ENCODE measurements around the gene EME1.
"Not testable (repeated sequence)": the region's sequence is repeated elsewhere in the genome, so short reads cannot be mapped to it uniquely, and the experiment has no call there.

The EME1 gene

DNA sequence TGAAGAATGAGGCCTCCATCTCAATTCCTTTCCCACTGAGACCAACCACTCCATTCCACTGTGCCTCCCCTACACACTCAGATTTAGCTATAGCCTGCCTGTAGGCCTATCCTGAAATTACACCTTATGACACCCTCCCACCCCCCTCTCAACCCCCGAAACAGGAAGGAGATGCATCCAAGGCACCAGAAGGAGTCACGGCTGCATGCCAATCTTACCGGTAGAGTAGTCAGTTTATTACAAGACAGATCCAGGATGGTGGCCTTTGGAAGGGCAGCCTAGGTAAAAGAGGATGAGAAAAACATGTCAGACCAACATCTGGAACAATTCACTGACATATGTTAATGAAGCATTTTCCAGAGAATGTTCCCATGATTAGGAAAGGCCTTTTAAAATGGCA, 21.7 kb downstream of the EME1 start:
- DNase-seq (ENCODE audit: low read depth): no peak
- no peak overlapping the region for H3K4me3 ChIP-seq (ENCODE audit: low read depth, low read length)
- TF ChIP-seq, protein P1, sequence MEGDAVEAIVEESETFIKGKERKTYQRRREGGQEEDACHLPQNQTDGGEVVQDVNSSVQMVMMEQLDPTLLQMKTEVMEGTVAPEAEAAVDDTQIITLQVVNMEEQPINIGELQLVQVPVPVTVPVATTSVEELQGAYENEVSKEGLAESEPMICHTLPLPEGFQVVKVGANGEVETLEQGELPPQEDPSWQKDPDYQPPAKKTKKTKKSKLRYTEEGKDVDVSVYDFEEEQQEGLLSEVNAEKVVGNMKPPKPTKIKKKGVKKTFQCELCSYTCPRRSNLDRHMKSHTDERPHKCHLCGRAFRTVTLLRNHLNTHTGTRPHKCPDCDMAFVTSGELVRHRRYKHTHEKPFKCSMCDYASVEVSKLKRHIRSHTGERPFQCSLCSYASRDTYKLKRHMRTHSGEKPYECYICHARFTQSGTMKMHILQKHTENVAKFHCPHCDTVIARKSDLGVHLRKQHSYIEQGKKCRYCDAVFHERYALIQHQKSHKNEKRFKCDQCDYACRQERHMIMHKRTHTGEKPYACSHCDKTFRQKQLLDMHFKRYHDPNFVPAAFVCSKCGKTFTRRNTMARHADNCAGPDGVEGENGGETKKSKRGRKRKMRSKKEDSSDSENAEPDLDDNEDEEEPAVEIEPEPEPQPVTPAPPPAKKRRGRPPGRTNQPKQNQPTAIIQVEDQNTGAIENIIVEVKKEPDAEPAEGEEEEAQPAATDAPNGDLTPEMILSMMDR (IDR thresholded peaks at IDR 0.05; ENCODE audit: control insufficient read depth, extremely low read depth, insufficient read depth): no peak

DNA sequence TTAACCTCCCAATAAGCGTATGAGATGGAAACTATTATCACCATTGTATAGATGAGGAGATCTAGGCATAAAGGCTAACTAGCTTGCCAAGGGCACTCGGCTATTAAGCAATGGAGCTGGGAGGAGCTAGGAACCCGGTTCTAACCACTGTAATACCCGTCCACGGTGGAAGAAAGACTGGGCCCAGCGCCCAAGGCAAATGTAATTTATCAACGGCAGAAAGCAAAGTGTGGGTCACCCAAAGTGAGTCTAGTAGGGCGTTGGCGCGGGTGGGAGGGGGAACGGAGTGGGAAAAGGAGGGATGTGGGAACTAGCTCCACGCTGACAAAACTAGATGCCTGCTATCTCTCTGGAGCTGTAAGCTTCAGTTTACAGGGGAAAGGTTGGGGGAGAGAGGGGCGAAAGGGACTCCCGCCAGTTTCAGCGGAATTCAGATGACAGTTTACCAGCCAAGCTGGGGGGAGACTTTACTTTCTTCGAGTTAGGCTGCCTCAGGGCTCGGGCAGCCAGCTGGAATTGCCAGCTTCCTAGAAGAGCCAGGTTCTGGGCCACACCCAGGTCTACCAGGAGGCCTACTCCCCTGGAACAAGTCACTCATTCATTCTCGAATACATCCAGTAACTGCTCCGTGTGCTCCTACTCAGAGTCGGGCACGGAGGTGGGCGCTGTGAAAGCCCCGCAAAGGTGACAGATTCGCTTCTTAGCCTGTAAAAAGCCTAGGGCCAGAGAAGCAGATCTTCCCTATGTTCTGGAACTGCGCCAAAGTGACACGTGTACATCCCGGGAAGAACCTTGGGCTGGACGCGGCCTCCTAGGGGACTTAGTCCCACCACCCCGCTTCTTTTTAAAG, 23.5 kb downstream of the EME1 start:
- TF ChIP-seq, protein P1 (IDR thresholded peaks at IDR 0.05; ENCODE audit: control insufficient read depth, extremely low read depth, insufficient read depth): no peak
- H3K4me3 ChIP-seq (ENCODE audit: low read depth, low read length): peak overlapping the region; percentile 73
- no peak for DNase-seq (ENCODE audit: low read depth)

DNA sequence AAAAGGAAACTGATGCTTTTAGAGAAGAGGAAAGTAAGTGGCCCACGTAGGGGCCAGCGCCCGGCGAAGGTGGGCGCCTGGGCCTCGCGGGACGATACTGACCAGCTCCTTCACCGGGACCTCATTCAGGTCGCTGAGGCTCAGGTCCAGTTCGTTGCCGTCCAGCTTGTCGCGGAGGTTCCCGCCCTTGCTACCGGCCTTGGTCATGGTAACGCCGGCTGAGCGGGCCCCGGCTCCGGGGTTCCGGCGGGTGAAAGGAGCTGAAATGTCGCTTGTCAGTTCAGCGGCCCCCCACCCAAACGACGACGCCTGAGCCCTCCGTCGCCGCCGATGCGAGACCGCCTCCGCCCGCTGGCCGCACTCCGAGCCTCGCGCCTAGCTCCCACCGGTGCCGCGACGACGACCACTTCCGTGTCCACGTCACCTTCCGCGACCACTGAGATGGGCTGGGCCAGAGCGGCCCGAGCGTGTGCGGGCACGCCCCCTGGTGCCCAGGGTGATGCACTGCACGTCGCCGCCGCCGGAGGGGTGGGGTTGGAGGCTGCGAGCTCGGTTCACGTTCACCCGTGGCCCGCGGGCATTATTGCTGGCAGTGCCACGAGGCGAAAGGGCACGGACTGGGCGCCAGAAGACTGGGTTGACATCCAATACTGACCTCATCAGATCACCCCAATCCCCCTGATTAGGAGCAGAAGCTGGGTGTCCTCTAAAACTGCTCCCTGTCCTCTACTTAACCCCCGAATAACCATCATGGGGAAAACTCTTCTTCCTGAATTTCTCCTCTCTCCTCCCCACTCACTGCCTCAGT, 24.3 kb downstream of the EME1 start, which contains the start of gene LRRC59:
TSS of gene LRRC59 (minus strand) at position 413 of the 808 bp plus-strand sequence. CDS start at position 207, 206 bp downstream.
- peak within 1 kb of the TSS; percentile 73 for H3K4me3 ChIP-seq (ENCODE audit: low read depth, low read length)
- DNase-seq (ENCODE audit: low read depth): no peak
- TF ChIP-seq, protein P1 (IDR thresholded peaks at IDR 0.05; ENCODE audit: control insufficient read depth, extremely low read depth, insufficient read depth): peak; percentile 100

DNA sequence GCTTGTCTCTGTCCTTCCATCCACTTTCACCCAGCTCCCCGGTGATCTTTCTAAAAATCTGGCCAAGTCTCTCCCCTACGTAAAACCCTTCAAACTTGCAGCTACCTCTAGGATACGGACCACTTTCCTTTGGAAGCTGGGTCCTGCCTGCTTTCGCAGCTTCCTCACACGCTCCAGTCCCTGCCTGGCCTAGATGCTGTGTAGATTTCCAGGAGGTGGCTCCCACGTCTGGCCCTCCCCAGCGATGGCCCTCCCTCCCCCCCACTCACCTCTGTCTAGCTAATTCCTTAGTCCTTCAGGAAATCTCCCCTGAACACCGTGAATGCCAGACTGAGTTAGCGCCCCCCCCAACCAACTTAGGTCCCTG, 24.9 kb downstream of the EME1 start:
- TF ChIP-seq, protein P1 (IDR thresholded peaks at IDR 0.05; ENCODE audit: control insufficient read depth, extremely low read depth, insufficient read depth): no peak
- no peak for DNase-seq (ENCODE audit: low read depth)
- peak overlapping the region; percentile 73 for H3K4me3 ChIP-seq (ENCODE audit: low read depth, low read length)

DNA sequence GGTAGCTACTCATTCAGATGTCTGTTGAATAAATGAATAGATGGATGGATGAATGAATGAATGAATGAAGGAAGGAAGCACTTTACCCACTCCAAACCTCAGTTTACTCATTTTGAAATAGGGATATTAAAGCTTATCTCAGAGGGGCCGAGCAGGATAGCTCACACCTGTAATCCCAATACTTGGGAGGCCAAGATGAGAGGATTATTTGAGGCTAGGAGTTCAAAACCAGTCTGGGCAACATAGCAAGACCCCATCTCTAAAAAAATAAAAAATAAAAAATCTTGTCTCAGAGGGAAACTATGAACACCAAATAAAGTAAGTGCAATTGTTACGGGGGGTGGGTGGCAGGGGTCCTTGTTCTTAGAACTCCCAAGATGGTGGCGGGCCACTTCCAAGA, 25.6 kb downstream of the EME1 start:
- DNase-seq (ENCODE audit: low read depth); H3K4me3 ChIP-seq (ENCODE audit: low read depth, low read length): not testable (repeated sequence)

DNA sequence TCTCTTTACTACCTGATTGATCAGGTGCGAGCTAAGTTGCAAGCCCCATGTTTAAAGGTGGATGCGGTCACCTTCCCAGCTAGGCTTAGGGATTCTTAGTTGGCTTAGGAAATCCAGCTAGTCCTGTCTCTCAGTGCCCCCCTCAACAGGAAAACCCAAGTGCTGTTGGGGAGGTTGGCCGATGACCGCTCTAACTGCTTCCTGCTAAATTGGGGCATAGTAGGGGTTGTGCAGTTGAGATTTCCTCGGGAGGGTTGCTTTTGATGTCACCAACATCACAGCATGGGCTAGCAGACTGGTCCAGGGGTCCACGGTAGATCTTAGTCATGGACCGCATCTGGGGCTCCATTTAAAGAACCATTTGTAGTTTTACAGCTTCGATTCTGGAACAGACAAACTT, 26.6 kb downstream of the EME1 start:
- DNase-seq (ENCODE audit: low read depth); H3K4me3 ChIP-seq (ENCODE audit: low read depth, low read length): not testable (repeated sequence)

DNA sequence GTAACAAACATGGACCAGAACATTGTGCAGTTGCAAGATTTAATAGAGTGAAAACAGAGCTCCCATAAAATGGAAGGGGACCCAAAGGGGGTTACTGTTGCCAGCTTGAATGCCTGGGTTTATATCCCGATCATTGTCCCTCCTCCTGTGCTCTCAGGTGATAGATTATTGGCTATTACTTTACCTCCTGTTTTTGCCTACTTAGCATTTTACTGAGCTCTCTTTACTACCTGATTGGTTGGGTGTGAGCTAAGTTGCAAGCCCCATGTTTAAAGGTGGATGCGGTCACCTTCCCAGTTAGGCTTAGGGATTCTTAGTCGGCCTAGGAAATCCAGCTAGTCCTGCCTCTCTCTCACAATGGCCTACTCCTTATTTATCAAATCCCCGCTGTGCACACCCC, 32.3 kb downstream of the EME1 start:
- H3K4me3 ChIP-seq (ENCODE audit: low read depth, low read length); DNase-seq (ENCODE audit: low read depth): not testable (repeated sequence)

DNA sequence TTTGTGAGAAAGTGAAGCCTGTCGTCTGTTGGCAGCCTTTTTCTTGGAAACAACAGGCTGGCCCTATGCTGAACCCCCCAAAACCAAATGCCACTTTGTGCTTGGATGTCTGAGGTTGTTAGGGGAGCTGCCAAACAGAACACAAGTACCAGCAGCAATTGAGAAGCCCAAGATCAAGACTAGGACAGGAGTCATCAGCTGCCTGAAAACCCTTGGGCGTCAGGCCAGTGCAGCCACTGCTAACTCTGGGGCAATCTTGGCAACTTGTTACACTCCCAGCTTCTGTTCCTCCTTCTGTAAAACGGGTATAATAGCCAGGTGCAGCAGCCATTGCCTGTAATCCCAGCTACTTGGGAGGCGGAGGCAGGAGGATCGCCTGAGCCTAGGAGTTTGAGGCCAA, 33.5 kb downstream of the EME1 start:
- H3K4me3 ChIP-seq (ENCODE audit: low read depth, low read length): no peak overlapping the region
- TF ChIP-seq, protein P1 (IDR thresholded peaks at IDR 0.05; ENCODE audit: control insufficient read depth, extremely low read depth, insufficient read depth): no peak

More for the DNA sequence above, 33.5 kb downstream of the EME1 start:
- DNase-seq (ENCODE audit: low read depth): no peak

Data from LNCaP clone FGC (cell line).